K562 (cell line): ENCODE measurements around the gene PIK3C2B. TPM values are rescaled to one million over a fixed set of nuclear protein-coding genes. Genes with fewer than 3 reads are reported as not detected.
A peak's percentile ranks its signal among the peaks of the same experiment; 100 is the strongest.

Experiments
- AFF1 ChIP-seq, 2 experiments: fragments of 450-650 bp; IDR thresholded peaks; 2 replicates each; pipeline ENCODE4 v1.6.1; 2018; ENCODE audit warnings: mild to moderate bottlenecking in 2 of 2, low read depth in 1 of 2; ENCODE audit not compliant: partially characterized antibody in 2 of 2
- BRD4 ChIP-seq: fragments of 200-600 bp; sonication (generic); IDR thresholded peaks from 2 replicates; pipeline ENCODE4 v1.6.1; 2017; ENCODE audit warnings: inconsistent platforms
- BRD9 ChIP-seq: fragments of 450-650 bp; IDR thresholded peaks from 2 replicates; pipeline ENCODE4 v1.6.1; 2018; ENCODE audit warnings: low read depth; ENCODE audit not compliant: partially characterized antibody
- FOXM1 ChIP-seq, 2 experiments: fragments of 450-650 bp in 1 of 2; sonication (generic) in 1 of 2; formaldehyde crosslinking in 1 of 2; IDR thresholded peaks; 2 replicates each; pipeline versions ENCODE4 v1.6.1 to v1.9.0; 2017 to 2022; ENCODE audit warnings: low read depth in 2 of 2, mild to moderate bottlenecking in 2 of 2, missing genetic modification reagents in 1 of 2, moderate library complexity in 1 of 2
- GTF2A2 ChIP-seq: IDR thresholded peaks from 2 replicates; pipeline ENCODE4 v1.6.1; 2016; ENCODE audit warnings: mild to moderate bottlenecking, missing genetic modification characterization, missing compliant biosample characterization
- HOMEZ ChIP-seq: fragments of 250-450 bp; sonication (Bioruptor Pico); IDR thresholded peaks from 2 replicates; pipeline ENCODE4 v1.4.0; 2020; ENCODE audit warnings: mild to moderate bottlenecking, moderate library complexity
- NCOR1 ChIP-seq: fragments of 450-650 bp; IDR thresholded peaks from 2 replicates; pipeline ENCODE4 v1.6.1; 2016; ENCODE audit warnings: mild to moderate bottlenecking, moderate library complexity
- PTBP1 ChIP-seq: fragments of 200-400 bp; formaldehyde crosslinking; IDR thresholded peaks from 2 replicates; pipeline ENCODE4 v1.6.1; 2017; ENCODE audit warnings: low read depth, low read length
- RAD21 ChIP-seq, 2 experiments: fragments of 250-450 bp in 1 of 2; fragments of 450-650 bp in 1 of 2; sonication (Bioruptor Pico) in 1 of 2; formaldehyde crosslinking in 1 of 2; IDR thresholded peaks in 1 of 2; conservative IDR thresholded peaks in 1 of 2; 2 replicates each; pipeline versions ENCODE4 v1.4.0 to v1.8.0; 2020 to 2022; ENCODE audit warnings: mild to moderate bottlenecking in 2 of 2, moderate library complexity in 1 of 2
- ZNF408 ChIP-seq: fragments of 250-450 bp; sonication (Bioruptor Pico); IDR thresholded peaks from 2 replicates; pipeline ENCODE4 v1.4.0; 2020; ENCODE audit warnings: low read depth, mild to moderate bottlenecking, moderate library complexity
- ZNF699 ChIP-seq: fragments of 250-450 bp; sonication (Bioruptor Pico); IDR thresholded peaks from 2 replicates; pipeline ENCODE4 v1.8.0; 2021; ENCODE audit warnings: mild to moderate bottlenecking, moderate library complexity; ENCODE audit not compliant: insufficient replicate concordance
- polyA plus RNA-seq, 8 experiments: library from polyadenylated mRNA; depleted of rRNA in 4 of 8; stranded (reverse) in 5 of 8; unstranded in 3 of 8; fragments of >200 nt; fragmentation: Nextera tagmentation in 2 of 8; fragmentation: Illumina TruSeq in 1 of 8; extraction: Ambion mirVana in 2 of 8; extraction: Trizol in 1 of 8; gene quantifications; 2 replicates each; pipeline versions ENCODE4 v1.2.1 to v1.2.3, GENCODE V29; 2011 to 2014; ENCODE audit warnings: inconsistent platforms in 1 of 8, missing spikeins in 1 of 8
- total RNA-seq, 7 experiments: library from RNA; depleted of rRNA in 6 of 7; stranded (reverse); fragments of >200 nt in 6 of 7; fragmentation: Illumina TruSeq in 2 of 7; extraction: Trizol in 2 of 7; gene quantifications; 2 replicates each; pipeline versions ENCODE4 v1.2.1 to v1.2.3, GENCODE V29; 2011 to 2021; ENCODE audit warnings: low replicate concordance in 1 of 7

The PIK3C2B gene
- total and polyA plus RNA-seq, 9 of the 15 experiments (the other 6 are each of a cell fraction or from before 2014, with no cell fraction given), result 0.10 to 2.9 (median 0.72) TPM

- TF ChIP-seq AFF1 (IDR thresholded peaks at IDR 0.05; ENCODE audit: low read depth in 1 of 2, partially characterized antibody in 2 of 2) (peak; percentile 11 to 24), GTF2A2 (no peak), PTBP1 (no peak), BRD4 (peak; percentile 86; the same call in 1 of the 2 replicates), HOMEZ (CRISPR knock-in tag) (no peak), ZNF408 (CRISPR knock-in tag) (no peak), FOXM1 (IDR thresholded peaks at IDR 0.05; ENCODE audit: low read depth) (no peak), FOXM1 (CRISPR knock-in tag; IDR thresholded peaks at IDR 0.05; ENCODE audit: low read depth) (peak; percentile 27; the same call in 1 of the 2 replicates), BRD9 (peak; percentile 16), ZNF699 (CRISPR knock-in tag) (no peak), RAD21 (CRISPR knock-in tag; conservative IDR thresholded peaks at IDR 0.05 in 1 of 2, IDR thresholded peaks at IDR 0.05 in 1 of 2) (peak in 1 of 2 experiments; percentile 55; a peak in 3 of 4 replicates), NCOR1 (no peak; the same call in none of the 2 replicates)
Measured at GRCh38 chr1:204506969-204507316, 12.3 kb upstream of the PIK3C2B start (continued).
